ENCODE measurements around the gene OR2K2. TPM values are rescaled to one million over a fixed set of nuclear protein-coding genes. Genes with fewer than 3 reads are reported as not detected.
A peak's percentile ranks its signal among the peaks of the same experiment; 100 is the strongest.

OR2K2 gene, protein sequence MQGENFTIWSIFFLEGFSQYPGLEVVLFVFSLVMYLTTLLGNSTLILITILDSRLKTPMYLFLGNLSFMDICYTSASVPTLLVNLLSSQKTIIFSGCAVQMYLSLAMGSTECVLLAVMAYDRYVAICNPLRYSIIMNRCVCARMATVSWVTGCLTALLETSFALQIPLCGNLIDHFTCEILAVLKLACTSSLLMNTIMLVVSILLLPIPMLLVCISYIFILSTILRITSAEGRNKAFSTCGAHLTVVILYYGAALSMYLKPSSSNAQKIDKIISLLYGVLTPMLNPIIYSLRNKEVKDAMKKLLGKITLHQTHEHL
- total RNA-seq: not detected in 2 replicates
- polyA plus RNA-seq: not detected in 2 replicates
- not detected in 2 replicates for polyA plus RNA-seq (2011; cell fraction: cytosol; rRNA removed)
- polyA plus RNA-seq (2011; cell fraction: nucleus; rRNA removed): not detected in 2 replicates
- polyA plus RNA-seq (2012): not detected in 2 replicates
- not detected in 2 replicates for polyA minus RNA-seq
- not detected for polyA minus RNA-seq (2011; cell fraction: cytosol; rRNA and poly(A)+ RNA removed)
- not detected in 2 replicates for polyA minus RNA-seq (2011; cell fraction: nucleus; rRNA and poly(A)+ RNA removed)
- not detected for Bru-seq, nascent RNA
- percentile 36 among the genes with signal in this experiment for BruChase-seq, experiment 1, labeled RNA remaining after a 6-hour chase
- percentile 27 among the genes with signal in this experiment for BruChase-seq, experiment 2, labeled RNA remaining after a 2-hour chase
- long read RNA-seq: 0 reads

GRCh38 chr9:111330124-111330523 lies at the start of gene OR2K2:
OR2K2 (minus strand) TSS chr9:111330224; CDS start chr9:111328433, 1,791 bp downstream.
- DNase-seq (ENCODE audit: low read depth, low spot score) (no peak), FAIRE-seq (no peak)
- intact Hi-C loops (cut with micrococcal nuclease): no loop called here
- dilution Hi-C loops (cut with MboI; ENCODE audit: extremely low pct_ligation_motif_present, low sequenced_read_pairs): no loop called here
- H3K4me1 ChIP-seq (ENCODE audit: control insufficient read depth, extremely low read depth, insufficient read depth, low read length): no peaks in the 10 kb centered on the region
- BruUV-seq (replicated peaks): no TSS peak
- ChIA-PET CTCF (no interaction called here), POLR2A (no interaction called here)
- H3K9me1 ChIP-seq (replicated peaks; ENCODE audit: control insufficient read depth, extremely low read depth, insufficient read depth, low read length): no peaks in the 10 kb centered on the region
- peaks cover 5 to 8% of the 10 kb centered on the region in 2 experiments for H3K27me3 ChIP-seq (ENCODE audit: control insufficient read depth in 2 of 2, insufficient read depth in 2 of 2, low read length in 2 of 2)
- H2AFZ ChIP-seq (ENCODE audit: low read depth, low read length): no peak within 1 kb of the TSS
- H3K4me2 ChIP-seq (ENCODE audit: insufficient read depth, low read length): no peak within 1 kb of the TSS
- no peak within 1 kb of the TSS for H3K4me3 ChIP-seq (replicated peaks in 1 of 3; ENCODE audit: insufficient read depth in 1 of 3, low read depth in 1 of 3, low read length in 3 of 3)
- no peaks in the 10 kb centered on the region for H3K9me3 ChIP-seq (replicated peaks; ENCODE audit: control insufficient read depth, insufficient read depth, low read length)
- no peak within 1 kb of the TSS for H3K27ac ChIP-seq (ENCODE audit: insufficient read depth, low read depth, low read length)
- no peaks in the 10 kb centered on the region for H3K79me2 ChIP-seq (ENCODE audit: control insufficient read depth, insufficient read depth, low read length)
- no peak for TF ChIP-seq EZH2 (IDR thresholded peaks at IDR 0.05; ENCODE audit: borderline replicate concordance, low read depth, low read length, severe bottlenecking)
- TF ChIP-seq CTCF (IDR thresholded peaks at IDR 0.05; ENCODE audit: extremely low read depth in 1 of 2, insufficient read depth in 1 of 2, low read depth in 1 of 2, low read length in 2 of 2): no peak
- TF ChIP-seq MYC (IDR thresholded peaks at IDR 0.05; ENCODE audit: low read depth, low read length): no peak
- TF ChIP-seq POLR2A (IDR thresholded peaks at IDR 0.05; ENCODE audit: low read depth, low read length): no peak
- TF ChIP-seq JUN (IDR thresholded peaks at IDR 0.05; ENCODE audit: borderline replicate concordance, insufficient read depth, insufficient read length, low read depth): no peak
- no peak for TF ChIP-seq MAX (IDR thresholded peaks at IDR 0.05; ENCODE audit: insufficient read depth, insufficient read length)
- TF ChIP-seq GATA2 (IDR thresholded peaks at IDR 0.05; ENCODE audit: insufficient read depth, insufficient read length, low read depth, low read length): no peak
- H4K20me1 ChIP-seq (replicated peaks; ENCODE audit: control insufficient read depth, extremely low read depth, insufficient read depth, low read length): no peaks in the 10 kb centered on the region
- H3K9ac ChIP-seq (replicated peaks; ENCODE audit: extremely low read depth, insufficient read depth, low read length): no peak within 1 kb of the TSS
- H3K36me3 ChIP-seq (ENCODE audit: control insufficient read depth in 2 of 2, extremely low read depth in 1 of 2, insufficient read depth in 2 of 2, low read length in 2 of 2): no peaks in the 10 kb centered on the region
